Tibial artery (tissue), 4 donors: ENCODE results near the gene CHD3.
A peak's percentile ranks its signal among the peaks of the same experiment; 100 is the strongest.

ENCODE experiments used
- DNase-seq, 2 donors: peaks; one replicate each; pipeline ENCODE4 v3.0.0-alpha.2; 2019
- H3K27ac ChIP-seq, 2 donors: fragments of 200-600 bp; sonication (generic) in 1 of 2; 1 replicate in 1 of 2; 2 replicates in 1 of 2; pipeline ENCODE4 v1.5.1; 2018 to 2019; ENCODE audit warnings: mild to moderate bottlenecking in 1 of 2
- H3K27me3 ChIP-seq, 2 donors: fragments of 200-600 bp; sonication (generic) in 1 of 2; one replicate each; pipeline versions ENCODE4 v1.5.1 to v1.6.0; 2016 to 2019
- H3K36me3 ChIP-seq, 3 donors: fragments of 200-600 bp; sonication (generic) in 2 of 3; one replicate each; pipeline ENCODE4 v1.5.1; 2016 to 2019; ENCODE audit warnings: mild to moderate bottlenecking in 2 of 3
- H3K4me1 ChIP-seq, 4 donors: fragments of 200-600 bp; sonication (generic) in 2 of 4; 1 replicate in 3 of 4; 2 replicates in 1 of 4; pipeline ENCODE4 v1.5.1; 2016 to 2019
- H3K4me3 ChIP-seq, 2 donors: fragments of 200-600 bp; sonication (generic) in 1 of 2; 1 replicate in 1 of 2; 2 replicates in 1 of 2; pipeline ENCODE4 v1.5.1; 2018 to 2019; ENCODE audit warnings: mild to moderate bottlenecking in 2 of 2
- H3K9me3 ChIP-seq, 3 donors: fragments of 200-600 bp; sonication (generic) in 1 of 3; one replicate each; pipeline ENCODE4 v1.5.1; 2016 to 2019
- CTCF ChIP-seq, 2 experiments: fragments of 200-600 bp in 1 of 2; fragments of 450-650 bp in 1 of 2; IDR thresholded peaks; one replicate each; pipeline ENCODE4 v1.5.1; 2017 to 2019; ENCODE audit warnings: antibody characterized with exemption in 2 of 2, mild to moderate bottlenecking in 1 of 2, moderate library complexity in 1 of 2
- intact Hi-C: fragments of 100-400 bp; cut with DNase I; formaldehyde crosslinking; loops from one replicate; pipeline ENCODE4 v1.15.0; 2023; ENCODE audit warnings: low total_unique reads

Gene CHD3

GRCh38 chr17:7851438-7852261, 36.9 kb upstream of the CHD3 start:
- Histone ChIP-seq H3K27me3 (no peaks in the 10 kb centered on the region), H3K36me3 (peaks cover 40 to 63% (median 59%) of the 10 kb centered on the region in 3 donors), H3K4me1 (peaks cover 0 to 31% (median 27%) of the 10 kb centered on the region in 4 donors), H3K4me3 (no peak overlapping the region), H3K9me3 (no peaks in the 10 kb centered on the region), H3K27ac (no peak overlapping the region)
- intact Hi-C loops = loop anchor here (2.0 to 10.0 kb wide), 2 partner anchors 29 to 107 kb away; no protein-coding TSS in a partner anchor
- DNase-seq = peak; percentile 79 to 93
- peak; percentile 98 to 99 for TF ChIP-seq CTCF (IDR thresholded peaks at IDR 0.05)

DNA sequence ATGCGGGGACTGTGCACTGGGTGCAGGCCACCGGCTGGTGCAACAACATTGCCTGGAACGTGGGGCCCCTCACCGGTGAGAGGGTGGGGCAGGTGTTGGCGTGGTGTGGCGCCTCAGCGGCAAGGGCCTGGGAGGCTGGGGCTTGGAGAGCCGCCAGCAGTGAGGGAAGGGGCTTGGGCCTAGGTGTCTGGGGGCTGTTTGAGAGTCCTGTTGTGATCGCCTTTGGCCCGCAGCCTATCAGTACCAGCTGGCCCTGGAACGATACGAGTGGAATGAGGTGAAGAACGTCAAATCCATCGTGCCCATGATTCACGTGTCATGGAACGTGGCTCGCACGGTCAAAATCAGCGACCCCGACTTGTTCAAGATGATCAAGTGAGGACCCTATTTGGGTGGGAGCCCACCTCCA, 36.3 kb upstream of the CHD3 start:
- H3K4me3 ChIP-seq = no peak overlapping the region
- peaks cover 0 to 32% (median 28%) of the 10 kb centered on the region in 4 donors for H3K4me1 ChIP-seq
- peaks cover 35 to 57% (median 53%) of the 10 kb centered on the region in 3 donors for H3K36me3 ChIP-seq
- no peak overlapping the region for H3K27ac ChIP-seq
- no peak for TF ChIP-seq CTCF (IDR thresholded peaks at IDR 0.05)
- no peaks in the 10 kb centered on the region for H3K9me3 ChIP-seq
- no peaks in the 10 kb centered on the region for H3K27me3 ChIP-seq
- DNase-seq = peak in 1 of 2 donors; percentile 69
- intact Hi-C loops = loop anchor here (10.0 kb wide), 1 partner anchor 107 kb away; no protein-coding TSS in a partner anchor

DNA sequence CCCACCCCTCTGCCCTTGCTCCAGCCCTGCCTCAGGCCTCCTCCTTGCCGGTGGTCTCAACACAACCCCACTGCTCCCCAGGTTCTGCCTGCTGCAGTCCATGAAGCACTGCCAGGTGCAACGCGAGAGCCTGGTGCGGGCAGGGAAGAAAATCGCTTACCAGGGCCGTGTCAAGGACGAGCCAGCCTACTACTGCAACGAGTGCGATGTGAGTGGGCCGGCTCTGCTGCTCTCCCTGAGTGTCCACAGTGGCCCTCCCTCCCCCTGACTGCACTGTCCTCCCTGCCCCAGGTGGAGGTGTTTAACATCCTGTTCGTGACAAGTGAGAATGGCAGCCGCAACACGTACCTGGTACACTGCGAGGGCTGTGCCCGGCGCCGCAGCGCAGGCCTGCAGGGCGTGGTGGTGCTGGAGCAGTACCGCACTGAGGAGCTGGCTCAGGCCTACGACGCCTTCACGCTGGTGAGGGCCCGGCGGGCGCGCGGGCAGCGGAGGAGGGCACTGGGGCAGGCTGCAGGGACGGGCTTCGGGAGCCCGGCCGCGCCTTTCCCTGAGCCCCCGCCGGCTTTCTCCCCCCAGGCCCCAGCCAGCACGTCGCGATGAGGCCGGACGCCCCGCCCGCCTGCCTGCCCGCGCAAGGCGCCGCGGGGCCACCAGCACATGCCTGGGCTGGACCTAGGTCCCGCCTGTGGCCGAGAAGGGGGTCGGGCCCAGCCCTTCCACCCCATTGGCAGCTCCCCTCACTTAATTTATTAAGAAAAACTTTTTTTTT, 35.5 kb upstream of the CHD3 start:
- Histone ChIP-seq H3K4me3 (no peak overlapping the region), H3K9me3 (no peaks in the 10 kb centered on the region), H3K27ac (no peak overlapping the region), H3K4me1 (peaks cover 0 to 32% (median 29%) of the 10 kb centered on the region in 4 donors), H3K36me3 (peaks cover 32 to 49% (median 45%) of the 10 kb centered on the region in 3 donors), H3K27me3 (no peaks in the 10 kb centered on the region)
- intact Hi-C loops = loop anchor here (10.0 kb wide), 1 partner anchor 108 kb away; no protein-coding TSS in a partner anchor
- peak in 1 of 2 donors; percentile 64 for DNase-seq
- no peak for TF ChIP-seq CTCF (IDR thresholded peaks at IDR 0.05)

DNA sequence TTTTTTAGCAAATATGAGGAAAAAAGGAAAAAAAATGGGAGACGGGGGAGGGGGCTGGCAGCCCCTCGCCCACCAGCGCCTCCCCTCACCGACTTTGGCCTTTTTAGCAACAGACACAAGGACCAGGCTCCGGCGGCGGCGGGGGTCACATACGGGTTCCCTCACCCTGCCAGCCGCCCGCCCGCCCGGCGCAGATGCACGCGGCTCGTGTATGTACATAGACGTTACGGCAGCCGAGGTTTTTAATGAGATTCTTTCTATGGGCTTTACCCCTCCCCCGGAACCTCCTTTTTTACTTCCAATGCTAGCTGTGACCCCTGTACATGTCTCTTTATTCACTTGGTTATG, 34.9 kb upstream of the CHD3 start:
- no peak for TF ChIP-seq CTCF (IDR thresholded peaks at IDR 0.05)
- Histone ChIP-seq H3K9me3 (no peaks in the 10 kb centered on the region), H3K4me1 (peaks cover 0 to 38% (median 35%) of the 10 kb centered on the region in 4 donors), H3K4me3 (no peak overlapping the region), H3K27me3 (no peaks in the 10 kb centered on the region), H3K36me3 (peaks cover 28 to 43% (median 39%) of the 10 kb centered on the region in 3 donors), H3K27ac (no peak overlapping the region)
- no peak for DNase-seq
- intact Hi-C loops = loop anchor here (10.0 kb wide), 1 partner anchor 109 kb away; no protein-coding TSS in a partner anchor

- H3K9me3 ChIP-seq = no peaks in the 10 kb centered on the region
- no peak for DNase-seq
- peaks cover 24 to 38% (median 34%) of the 10 kb centered on the region in 3 donors for H3K36me3 ChIP-seq
- no peak overlapping the region for H3K27ac ChIP-seq
- intact Hi-C loops = loop anchor here (10.0 kb wide), 1 partner anchor 109 kb away; no protein-coding TSS in a partner anchor
- no peaks in the 10 kb centered on the region for H3K27me3 ChIP-seq
- H3K4me3 ChIP-seq = no peak overlapping the region
- peaks cover 0 to 43% (median 40%) of the 10 kb centered on the region in 4 donors for H3K4me1 ChIP-seq
- TF ChIP-seq CTCF (IDR thresholded peaks at IDR 0.05) = no peak
Measured at GRCh38 chr17:7854078-7854777, 34.4 kb upstream of the CHD3 start.
